ENCODE data around the gene C1S. TPM values are rescaled to one million over a fixed set of nuclear protein-coding genes. Genes with fewer than 3 reads are reported as not detected.

C1S gene
- total RNA-seq, 2 donors from 2014 or later: 13.4 to 14.3 TPM

- no peak overlapping the region for H3K27ac Mint-ChIP-seq
- H3K4me3 ChIP-seq (ENCODE audit: low read length): no peak overlapping the region
- H3K9ac ChIP-seq (ENCODE audit: extremely low read depth, low read length, poor library complexity, severe bottlenecking): no peak overlapping the region
- peaks cover 20% of the 10 kb centered on the region for H3K4me1 Mint-ChIP-seq
- TF ChIP-seq CTCF (conservative IDR thresholded peaks at IDR 0.05): no peak
- H3K4me3 Mint-ChIP-seq: no peak overlapping the region
- WGBS, 2 experiments (ENCODE audit: insufficient coverage in 1 of 2, insufficient read length in 1 of 2): 85 to 91% methylated on average over 7 of the region's 8 CpGs
- no peaks in the 10 kb centered on the region for H3K4me1 ChIP-seq (ENCODE audit: control insufficient read depth, insufficient read depth, low read length)
- H3K9me3 Mint-ChIP-seq: no peaks in the 10 kb centered on the region
- H3K9me3 ChIP-seq (ENCODE audit: control insufficient read depth, low read length): no peaks in the 10 kb centered on the region
- H3K27me3 ChIP-seq (ENCODE audit: control insufficient read depth, insufficient read depth, low read length, poor library complexity, severe bottlenecking): no peaks in the 10 kb centered on the region
- H3K27ac ChIP-seq (ENCODE audit: low read depth, low read length): no peak overlapping the region
- H3K36me3 ChIP-seq (ENCODE audit: control insufficient read depth, insufficient read depth, low read length): no peaks in the 10 kb centered on the region
- no peak for DNase-seq
- H3K27me3 Mint-ChIP-seq (ENCODE audit: insufficient read depth): peaks cover 19% of the 10 kb centered on the region
- peaks cover 9% of the 10 kb centered on the region for H3K36me3 Mint-ChIP-seq (ENCODE audit: low read depth)
These were observed 32.5 kb downstream of the C1S start for GRCh38 chr12:7092986-7093460.

GRCh38 chr12:7093486-7093885, 33.0 kb downstream of the C1S start:
- no peak overlapping the region for H3K27ac Mint-ChIP-seq

GRCh38 chr12:7093892-7094291, 33.4 kb downstream of the C1S start:
- Histone ChIP-seq H3K27me3 (ENCODE audit: control insufficient read depth, insufficient read depth, low read length, poor library complexity, severe bottlenecking) (no peaks in the 10 kb centered on the region), H3K4me1 (ENCODE audit: control insufficient read depth, insufficient read depth, low read length) (no peaks in the 10 kb centered on the region), H3K4me3 (ENCODE audit: low read length) (no peak overlapping the region), H3K27ac (ENCODE audit: low read depth, low read length) (no peak overlapping the region), H3K9ac (ENCODE audit: extremely low read depth, low read length, poor library complexity, severe bottlenecking) (no peak overlapping the region), H3K36me3 (ENCODE audit: control insufficient read depth, insufficient read depth, low read length) (no peaks in the 10 kb centered on the region), H3K9me3 (ENCODE audit: control insufficient read depth, low read length) (no peaks in the 10 kb centered on the region)
- Mint-ChIP-seq H3K4me3 (no peak overlapping the region), H3K36me3 (ENCODE audit: low read depth) (peaks cover 16% of the 10 kb centered on the region), H3K27me3 (ENCODE audit: insufficient read depth) (peaks cover 14% of the 10 kb centered on the region), H3K4me1 (peaks cover 20% of the 10 kb centered on the region), H3K27ac (no peak overlapping the region), H3K9me3 (no peaks in the 10 kb centered on the region)
- 82 to 91% methylated on average over 5 to 10 of the region's 10 CpGs for WGBS, 2 experiments (ENCODE audit: insufficient coverage in 1 of 2, insufficient read length in 1 of 2)
- DNase-seq: no peak
- TF ChIP-seq CTCF (conservative IDR thresholded peaks at IDR 0.05): no peak

More at GRCh38 chr12:7093486-7093885, 33.0 kb downstream of the C1S start:
- Mint-ChIP-seq H3K27me3 (ENCODE audit: insufficient read depth) (peaks cover 16% of the 10 kb centered on the region), H3K36me3 (ENCODE audit: low read depth) (peaks cover 13% of the 10 kb centered on the region), H3K4me1 (peaks cover 20% of the 10 kb centered on the region), H3K4me3 (no peak overlapping the region), H3K9me3 (no peaks in the 10 kb centered on the region)
- Histone ChIP-seq H3K27ac (ENCODE audit: low read depth, low read length) (no peak overlapping the region), H3K27me3 (ENCODE audit: control insufficient read depth, insufficient read depth, low read length, poor library complexity, severe bottlenecking) (no peaks in the 10 kb centered on the region), H3K9ac (ENCODE audit: extremely low read depth, low read length, poor library complexity, severe bottlenecking) (no peak overlapping the region), H3K4me1 (ENCODE audit: control insufficient read depth, insufficient read depth, low read length) (no peaks in the 10 kb centered on the region), H3K36me3 (ENCODE audit: control insufficient read depth, insufficient read depth, low read length) (no peaks in the 10 kb centered on the region), H3K4me3 (ENCODE audit: low read length) (no peak overlapping the region), H3K9me3 (ENCODE audit: control insufficient read depth, low read length) (no peaks in the 10 kb centered on the region)
- WGBS, 2 experiments (ENCODE audit: insufficient coverage in 1 of 2, insufficient read length in 1 of 2): 84 to 87% methylated on average over 5 of the region's 5 CpGs
- TF ChIP-seq CTCF (conservative IDR thresholded peaks at IDR 0.05): no peak
- peak; percentile 36 for DNase-seq

Measured in endodermal cell (in vitro differentiated cells).